Neural progenitor cell (in vitro differentiated cells): Measurements from ENCODE around the gene C22orf15.

Source experiments
- CTCF ChIP-seq: fragments of 200-600 bp; sonication (generic); IDR thresholded peaks from 2 replicates; pipeline ENCODE4 v1.5.1; 2017; ENCODE audit warnings: antibody characterized with exemption, mild to moderate bottlenecking
- EZH2 ChIP-seq: fragments of 200-600 bp; sonication (generic); IDR thresholded peaks from 2 replicates; pipeline ENCODE4 v1.6.1; 2017; ENCODE audit warnings: antibody characterized with exemption, mild to moderate bottlenecking, moderate library complexity

- TF ChIP-seq CTCF: no peak
- no peak for TF ChIP-seq EZH2
Measured at GRCh38 chr22:23756891-23757290, 5.9 kb upstream of the C22orf15 start.
